GM19328 (cell line): ENCODE results near the gene C19orf12.

Experiments used
- ATAC-seq: cut with Tn5 transposase; IDR thresholded peaks from one replicate; pipeline ENCODE4 v1.9.1; 2021; ENCODE audit warnings: mild to moderate bottlenecking, moderate library complexity; ENCODE audit not compliant: unreplicated experiment

Gene C19orf12

DNA sequence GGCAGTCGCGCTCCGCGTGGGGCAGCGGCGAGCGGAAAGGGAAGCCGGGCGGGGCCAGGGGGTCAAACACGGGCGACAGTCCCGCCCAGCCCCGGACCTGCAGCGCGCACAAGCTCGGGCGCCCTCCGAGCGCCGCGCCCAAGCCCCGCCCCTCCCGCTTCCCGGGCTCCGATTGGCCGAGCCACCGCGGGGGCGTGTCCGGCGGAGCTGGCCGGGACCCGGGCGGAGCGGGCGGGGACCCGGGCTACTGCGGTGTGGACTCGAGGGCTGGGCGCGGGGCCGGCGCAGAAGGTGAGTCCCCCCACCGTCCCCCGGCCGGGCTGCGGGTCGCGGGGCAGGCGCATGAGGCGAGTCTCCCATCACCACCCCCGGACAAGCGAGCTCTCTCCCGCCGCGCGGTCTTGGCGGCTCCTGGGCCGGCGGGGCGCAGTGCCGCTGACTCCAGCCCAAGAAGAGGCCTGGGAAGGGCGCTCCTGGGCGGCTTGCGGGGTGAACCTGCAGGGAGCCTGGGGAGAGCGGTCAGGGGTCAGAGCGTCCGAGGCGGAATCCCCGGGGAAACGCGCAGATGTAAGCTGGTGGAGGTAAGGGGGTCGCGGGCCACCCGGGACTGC is 49.7 kb downstream of the C19orf12 start, which contains the start of gene PLEKHF1:
PLEKHF1 (plus strand) TSS at position 247 of the 611 bp plus-strand sequence. CDS start 8,379 bp downstream, outside the sequence.
- ATAC-seq: peak; percentile 87

DNA sequence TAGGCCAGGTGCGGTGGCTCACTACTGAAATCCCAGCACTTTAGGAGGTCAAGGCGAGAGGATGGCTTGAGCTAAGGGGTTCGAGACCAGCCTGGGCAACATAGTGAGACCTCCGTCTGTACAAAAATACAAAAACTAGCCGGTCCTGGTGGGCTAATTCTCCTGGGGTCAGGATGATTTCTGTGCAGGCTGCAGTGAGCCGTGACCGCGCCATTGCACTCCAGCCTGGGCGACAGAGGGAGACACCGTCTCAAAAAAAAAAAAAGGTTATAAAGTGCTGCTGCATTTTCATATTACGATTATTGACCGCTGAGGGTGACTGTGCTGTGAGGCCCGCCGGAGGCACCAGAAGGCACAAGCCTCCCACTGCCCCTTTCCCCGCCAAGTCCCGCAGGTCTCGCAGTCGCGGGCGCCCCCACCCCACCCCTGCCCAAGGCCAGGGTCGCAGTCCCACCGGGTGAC is 50.3 kb downstream of the C19orf12 start:
- no peak for ATAC-seq

DNA sequence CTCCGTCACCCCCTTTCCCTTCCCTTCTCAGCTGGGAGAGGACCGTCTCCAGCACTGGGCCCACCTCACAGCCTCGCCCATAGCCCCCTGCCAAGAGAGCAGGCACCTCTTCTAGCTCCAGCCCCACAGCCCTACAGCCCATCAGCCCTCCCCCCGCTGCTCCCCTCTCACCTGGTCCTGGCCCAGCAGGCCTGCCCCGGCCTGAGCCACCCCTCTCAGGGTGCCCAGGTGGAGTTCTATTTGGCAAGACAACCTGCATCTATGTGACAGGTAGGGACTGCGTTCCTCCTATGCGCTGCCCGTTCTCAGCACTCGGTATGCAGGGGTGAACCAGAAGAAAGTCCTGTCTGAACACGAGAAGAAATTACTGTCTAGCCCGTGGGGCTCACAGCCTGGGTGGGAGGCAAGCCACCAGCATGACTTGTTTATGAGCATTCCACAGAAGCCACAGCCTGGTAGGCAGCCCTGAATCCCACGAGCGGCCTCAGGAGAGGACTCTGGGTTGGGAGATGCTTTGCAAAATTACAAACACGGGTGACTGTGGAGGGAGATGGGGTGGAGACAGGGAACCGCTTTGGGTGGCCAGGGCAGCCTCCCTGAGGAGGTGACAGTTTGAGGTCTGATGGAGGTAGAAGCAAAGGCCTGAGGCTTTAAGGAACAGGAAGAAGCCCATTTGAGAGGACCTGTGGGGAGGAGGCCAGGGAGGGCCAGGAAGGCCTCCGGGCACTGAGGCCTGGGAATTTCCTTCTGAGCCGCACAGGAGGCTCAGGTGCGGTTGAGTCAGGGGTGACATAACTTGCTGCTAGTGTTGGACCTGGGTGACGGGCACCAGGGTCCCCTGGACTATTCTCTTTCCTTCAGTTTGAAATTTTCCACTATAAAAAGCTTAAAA is 51.0 kb downstream of the C19orf12 start:
- ATAC-seq: no peak

DNA sequence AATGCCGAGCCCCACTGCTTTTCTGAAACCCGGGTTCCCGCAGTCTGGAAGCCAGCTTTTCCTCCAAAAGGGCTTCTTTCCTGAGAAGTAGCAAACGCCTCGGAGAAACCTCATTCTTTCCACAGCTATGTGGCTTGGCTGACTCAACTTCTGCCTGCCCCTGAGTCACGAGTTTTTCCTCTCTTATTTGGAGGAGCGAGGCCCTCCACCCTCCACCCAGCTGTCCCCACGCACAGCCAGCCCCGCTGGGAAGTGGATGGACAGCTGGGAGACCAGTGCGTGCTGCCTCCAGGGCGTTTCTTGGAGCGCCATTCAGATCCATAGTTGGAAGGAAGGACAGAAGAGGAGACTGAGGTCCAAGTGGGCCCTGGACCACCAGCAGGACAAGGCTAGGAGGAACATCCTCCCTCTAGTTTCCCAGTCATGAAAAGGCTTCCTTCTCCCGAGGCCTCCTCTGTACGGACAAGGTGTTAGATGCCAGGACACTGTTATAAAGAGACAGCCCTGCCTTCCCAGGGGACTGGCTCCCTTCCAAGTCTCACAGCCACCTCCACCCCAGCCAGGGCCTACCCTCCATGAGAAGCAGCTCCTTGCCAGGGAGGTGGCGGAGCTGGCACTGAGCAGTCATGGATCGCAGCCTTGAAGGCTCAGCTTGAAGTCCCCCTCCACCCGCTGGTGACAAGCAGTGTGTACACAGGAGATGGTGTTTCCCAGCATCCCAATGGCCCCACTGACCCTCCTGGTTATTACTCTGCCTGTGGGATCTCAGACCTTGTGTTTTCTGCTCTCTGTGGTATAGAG is 52.3 kb downstream of the C19orf12 start:
- no peak for ATAC-seq

DNA sequence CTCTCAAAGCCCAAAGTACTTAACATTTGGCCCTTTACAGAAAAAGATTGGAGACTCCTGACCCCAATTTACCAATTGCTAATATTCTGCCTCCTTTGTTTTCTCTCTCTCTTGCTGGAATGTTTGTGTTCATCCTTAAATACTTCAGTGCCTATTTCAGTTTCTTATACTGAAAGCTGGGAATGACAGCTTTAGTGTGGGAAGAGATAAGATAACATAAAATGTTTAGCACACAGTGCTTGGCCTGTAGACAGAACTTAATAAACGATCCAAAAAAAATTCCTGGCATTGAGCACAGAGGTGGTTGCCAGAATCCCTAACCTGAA is 52.8 kb downstream of the C19orf12 start:
- ATAC-seq: no peak

DNA sequence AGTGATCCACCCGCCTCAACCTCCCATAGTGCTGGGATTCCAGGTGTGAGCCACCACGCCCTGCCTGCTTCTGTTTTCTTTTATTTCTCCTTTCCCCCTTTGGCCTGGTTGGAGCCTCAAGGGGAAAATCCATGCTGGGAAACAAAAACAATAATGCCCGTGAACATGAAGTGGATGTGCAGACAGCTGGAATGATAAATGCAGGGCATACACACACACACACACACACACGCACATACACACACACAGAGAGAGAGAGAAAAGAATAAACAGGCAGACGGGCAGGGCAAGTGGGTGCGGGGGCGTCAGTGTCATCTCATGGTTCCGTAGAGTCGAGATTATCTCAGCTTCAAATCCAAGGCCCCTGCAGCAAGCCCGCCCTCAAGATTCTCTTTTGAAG is 54.2 kb downstream of the C19orf12 start:
- no peak for ATAC-seq

DNA sequence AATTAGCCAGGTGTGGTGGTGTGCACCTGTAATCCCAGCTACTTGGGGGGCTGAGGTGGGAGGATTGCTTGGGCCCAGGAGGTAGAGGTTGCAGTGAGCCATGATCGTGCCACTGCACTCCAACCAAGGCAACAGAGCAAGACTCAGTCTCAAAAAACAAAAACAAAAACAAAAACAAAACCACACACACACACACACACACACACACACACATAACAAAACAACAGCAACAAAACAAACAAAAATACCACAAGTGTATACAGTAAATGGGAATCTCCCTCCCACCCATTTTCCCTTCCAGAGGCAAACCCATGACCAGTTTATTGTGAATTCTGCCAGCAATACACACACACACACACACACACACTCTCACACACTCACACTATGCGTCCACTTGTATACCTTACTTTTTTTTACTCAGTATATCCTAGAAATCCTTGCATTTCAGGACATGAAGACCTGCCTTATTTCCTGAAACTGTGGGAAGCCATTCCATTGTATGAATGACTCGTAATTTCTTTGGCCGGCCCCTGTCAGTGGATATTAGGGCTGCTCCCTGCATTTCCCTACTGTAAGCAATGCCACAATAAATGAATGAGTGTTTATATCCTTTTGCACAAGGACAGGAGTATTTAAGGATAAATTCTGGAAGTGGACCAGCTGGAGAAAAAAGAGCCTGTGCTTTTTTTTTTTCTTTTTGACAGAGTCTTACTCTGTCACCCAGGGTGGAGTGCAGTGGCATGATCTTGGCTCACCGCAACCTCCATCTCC is 56.7 kb downstream of the C19orf12 start:
- ATAC-seq: no peak

DNA sequence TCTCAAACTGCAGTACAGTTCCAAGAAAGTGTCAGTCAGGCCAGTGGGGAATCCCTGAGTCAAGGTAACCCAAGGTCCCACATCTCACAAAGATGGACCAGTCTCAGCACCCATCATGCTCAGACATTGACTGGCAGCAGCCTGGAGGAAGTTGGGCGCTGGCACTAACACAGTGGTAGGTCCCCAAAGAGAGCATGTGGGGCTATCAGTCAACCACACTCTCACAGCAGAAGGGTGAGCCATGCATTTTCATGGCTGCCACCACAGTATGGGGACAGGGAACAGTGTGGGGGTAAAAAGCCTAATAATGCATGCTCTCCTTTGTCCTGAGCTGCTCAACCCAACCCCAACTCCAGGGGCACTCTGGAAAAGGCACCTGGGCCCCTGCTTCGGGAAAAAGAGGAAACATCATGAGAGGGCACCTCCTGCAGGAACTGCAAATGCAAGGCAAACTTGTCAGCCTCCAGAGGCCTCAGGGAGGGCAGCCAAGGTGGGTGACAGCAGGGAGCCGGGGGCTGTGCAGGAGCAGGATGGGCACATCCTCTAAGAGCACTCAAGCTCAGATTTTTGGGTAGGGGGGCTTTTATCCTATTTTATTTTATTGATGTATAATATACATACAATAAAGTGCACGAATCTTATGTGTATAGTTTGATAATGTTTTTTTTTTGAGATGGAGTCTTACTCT is 59.3 kb downstream of the C19orf12 start:
- ATAC-seq: no peak

DNA sequence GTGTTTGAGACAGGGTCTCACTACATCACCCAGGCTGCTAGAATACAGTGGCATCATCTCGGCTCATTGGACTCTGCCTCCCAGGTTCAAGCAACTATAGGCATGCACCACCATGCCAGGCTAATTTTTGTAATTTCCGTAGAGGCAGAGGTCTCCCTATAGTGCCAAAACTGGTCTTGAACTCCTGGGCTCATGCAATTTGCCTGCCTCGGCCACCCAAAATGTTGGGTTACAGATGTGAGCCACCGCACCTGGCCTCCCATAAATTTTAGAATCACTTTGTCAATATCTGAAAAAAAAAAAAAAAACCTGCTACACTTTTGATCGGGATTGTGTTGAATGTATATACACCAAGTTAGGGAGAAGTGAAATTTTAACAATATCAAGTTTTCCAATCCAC is 61.7 kb downstream of the C19orf12 start:
- ATAC-seq: no peak

DNA sequence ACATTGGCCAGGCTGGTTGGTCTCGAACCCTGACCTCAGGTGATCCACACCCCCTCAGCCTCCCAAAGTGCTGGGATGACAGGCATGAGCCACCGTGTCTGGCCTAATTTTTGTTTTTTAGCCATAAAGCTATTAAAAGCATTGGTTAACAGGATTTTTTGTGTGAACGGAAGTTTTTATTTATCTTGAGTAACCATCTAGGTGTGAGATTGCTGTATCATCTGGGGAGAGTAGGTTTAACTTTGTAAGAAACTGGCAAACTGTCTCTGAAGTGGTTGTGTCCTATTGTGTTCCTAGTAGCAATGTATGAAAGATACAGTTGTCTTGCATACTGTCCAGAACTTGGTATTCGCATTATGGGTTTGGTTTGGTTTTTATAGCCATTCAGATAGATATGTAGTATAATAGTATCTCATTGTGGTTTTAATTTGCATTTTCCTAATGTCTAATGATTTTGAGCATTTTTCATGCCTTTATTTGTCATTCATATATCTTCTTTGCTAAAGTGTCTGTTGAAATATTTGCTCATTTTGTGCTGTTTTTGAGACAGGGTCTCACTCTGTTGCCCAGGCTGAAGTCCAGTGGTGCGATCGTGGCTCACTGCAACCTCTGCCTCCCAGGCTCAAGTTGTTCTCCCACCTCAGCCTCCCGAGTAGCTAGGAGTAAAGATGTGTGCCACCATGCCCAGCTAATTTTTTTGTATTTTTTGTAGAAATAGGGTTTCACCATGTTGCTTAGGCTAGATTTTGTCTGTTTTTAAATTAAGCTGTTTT is 63.3 kb downstream of the C19orf12 start:
- ATAC-seq: no peak

DNA sequence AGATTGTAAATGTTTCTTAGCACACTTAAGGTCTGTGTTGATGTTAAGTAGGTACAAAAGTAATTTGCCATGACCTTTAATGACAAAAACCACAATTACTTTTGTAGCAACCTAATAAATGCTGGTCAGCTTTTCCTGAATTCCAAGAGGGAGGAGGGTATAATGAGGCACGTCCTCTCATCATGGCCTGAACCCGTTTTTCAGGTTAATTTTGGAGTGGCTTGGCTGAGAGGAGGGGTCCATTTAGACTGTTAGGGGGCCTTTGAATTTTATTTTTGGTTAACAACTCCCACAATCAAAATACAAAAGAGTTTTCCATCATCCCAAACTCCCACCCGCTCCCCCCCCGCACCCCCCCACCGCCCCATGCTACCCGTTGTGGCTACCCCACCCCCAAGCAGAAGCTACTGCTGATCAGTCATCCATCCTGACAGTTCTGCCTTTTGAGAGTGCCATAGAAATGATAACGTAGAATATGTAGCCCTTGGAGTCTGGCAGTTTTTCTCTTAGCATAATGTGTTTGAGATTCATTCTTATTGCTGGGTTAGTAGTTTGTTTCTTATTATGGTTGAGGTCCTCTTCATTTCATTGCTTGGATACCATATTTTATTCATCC is 64.2 kb downstream of the C19orf12 start:
- no peak for ATAC-seq
